GM12892 (cell line): ENCODE results near the gene BACE2.

Experiments
- DNase-seq: peaks from one replicate; pipeline ENCODE4 v3.0.0; 2011; ENCODE audit not compliant: insufficient read length
- FAIRE-seq: peaks from 2 replicates; lab custom pipeline; 2011; peaks lifted over from hg19 to GRCh38; lab: Jason Lieb, UNC
- POLR2A ChIP-seq: IDR thresholded peaks from 2 replicates; pipeline ENCODE4 v1.6.1; 2011; ENCODE audit warnings: low read depth, low read length, control low read depth
- POLR2AphosphoS5 ChIP-seq: IDR thresholded peaks from 2 replicates; pipeline ENCODE4 v1.6.1; 2011; ENCODE audit warnings: low read depth, low read length, control low read depth
- TAF1 ChIP-seq: IDR thresholded peaks from 2 replicates; pipeline ENCODE4 v1.6.1; 2011; ENCODE audit warnings: low read depth, mild to moderate bottlenecking, control low read depth, low read length, borderline replicate concordance

Gene BACE2

DNA sequence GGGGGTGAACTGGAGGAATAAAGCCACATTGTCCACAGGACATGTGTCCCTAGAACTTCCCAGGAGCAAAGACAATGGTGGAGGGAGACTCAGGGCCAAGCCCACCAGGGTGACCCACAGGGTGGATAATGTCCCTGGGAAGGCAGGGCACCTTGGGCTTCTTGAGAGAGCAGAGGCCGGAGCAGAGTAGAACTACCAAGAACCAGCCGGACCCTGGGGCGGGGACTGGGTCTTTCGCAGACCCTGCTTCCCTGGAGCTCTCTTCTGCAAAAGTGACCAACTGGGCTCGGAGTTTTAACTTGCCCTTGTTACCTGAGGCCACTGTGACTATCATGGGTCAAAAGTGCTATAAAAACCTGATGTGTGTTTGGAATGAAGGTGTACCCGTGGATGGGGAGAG lies 147.8 kb downstream of the BACE2 start:
- no peak for DNase-seq
- no peak for TF ChIP-seq POLR2AphosphoS5
- TF ChIP-seq POLR2A: no peak
- TF ChIP-seq TAF1: no peak
- FAIRE-seq: no peak

DNA sequence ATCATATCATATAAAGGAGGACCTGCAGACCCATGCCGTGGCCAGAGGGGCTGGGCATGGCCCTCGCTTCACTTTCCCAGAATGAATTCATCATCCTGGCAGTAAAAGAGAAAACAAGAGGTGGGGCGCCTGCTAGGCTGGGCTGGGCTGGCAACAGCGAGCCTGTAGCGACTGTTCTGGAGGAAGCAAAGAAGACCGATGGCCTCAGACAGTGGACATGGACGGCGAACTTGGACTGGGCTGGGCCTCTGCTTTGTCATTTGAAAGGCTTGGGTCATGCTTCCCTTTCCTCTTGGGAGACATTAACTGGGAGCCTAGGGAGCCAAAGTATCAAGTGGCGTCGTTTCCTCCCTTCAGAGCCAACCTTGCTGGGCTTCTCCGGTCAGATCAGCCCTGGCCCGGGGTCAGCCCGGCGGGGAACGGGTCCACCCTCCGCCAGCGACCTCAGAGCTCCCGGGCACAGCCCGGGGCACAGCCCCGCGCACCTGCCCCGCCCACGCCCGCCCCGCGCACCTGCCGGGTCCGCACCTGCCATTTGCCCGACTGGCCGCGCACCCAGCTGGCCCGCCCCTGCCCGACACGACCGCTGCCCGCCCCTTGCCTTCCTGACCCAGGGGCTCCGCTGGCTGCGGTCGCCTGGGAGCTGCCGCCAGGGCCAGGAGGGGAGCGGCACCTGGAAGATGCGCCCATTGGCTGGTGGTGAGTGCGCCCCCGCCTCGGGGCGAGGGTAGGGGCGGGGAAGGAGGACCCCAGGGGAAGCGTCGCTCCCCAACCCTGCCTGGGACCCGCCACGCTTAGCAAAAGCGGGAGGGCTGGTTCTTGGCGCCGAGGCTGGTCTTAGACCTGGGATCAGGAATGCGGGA lies 148.5 kb downstream of the BACE2 start, which contains the start of gene FAM3B:
FAM3B (plus strand) TSS at position 602 of the 863 bp plus-strand sequence; CDS start at position 681, 79 bp downstream.
- FAIRE-seq (no peak), DNase-seq (no peak)
- TF ChIP-seq TAF1 (no peak), POLR2AphosphoS5 (no peak), POLR2A (no peak)

DNA sequence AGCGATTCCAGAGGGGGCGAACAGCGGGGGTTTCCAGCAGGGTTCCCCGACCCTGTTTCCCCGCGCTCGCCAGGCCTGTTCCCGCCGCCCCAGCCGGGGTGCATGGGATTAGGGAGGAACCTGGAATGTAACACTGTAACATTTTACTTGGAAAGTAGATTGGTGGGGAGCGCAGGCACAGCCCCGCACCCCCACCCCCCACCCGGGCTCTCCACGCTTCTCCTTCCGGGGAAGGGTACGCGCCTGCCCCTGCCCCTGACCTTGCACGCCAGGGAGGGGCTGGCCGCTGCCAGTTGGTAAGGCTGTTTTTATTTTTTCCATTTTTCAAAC lies 149.1 kb downstream of the BACE2 start:
- FAIRE-seq: no peak
- TF ChIP-seq POLR2A (no peak), TAF1 (no peak), POLR2AphosphoS5 (no peak)
- no peak for DNase-seq

DNA sequence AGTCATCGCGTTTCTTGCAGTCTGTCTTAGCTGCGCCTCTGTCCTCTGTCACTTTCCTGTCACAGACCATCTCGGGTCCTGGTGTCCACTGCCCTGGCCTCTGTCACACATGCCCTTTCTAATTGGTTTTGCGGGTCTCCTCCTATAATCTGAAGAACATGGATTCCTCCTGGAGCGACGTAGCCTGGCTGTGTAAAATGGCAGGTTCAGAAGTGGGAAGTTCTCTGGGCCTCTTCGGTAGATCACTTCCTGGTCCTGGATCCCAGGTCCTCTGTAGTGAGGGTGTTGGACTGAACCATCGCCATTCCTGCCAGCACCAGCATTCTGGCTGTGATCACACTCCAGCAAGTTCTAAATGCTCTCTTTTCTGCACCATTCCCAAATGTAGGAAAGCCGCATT lies 149.5 kb downstream of the BACE2 start:
- DNase-seq: no peak
- no peak for FAIRE-seq
- TF ChIP-seq TAF1 (no peak), POLR2AphosphoS5 (no peak), POLR2A (no peak)

DNA sequence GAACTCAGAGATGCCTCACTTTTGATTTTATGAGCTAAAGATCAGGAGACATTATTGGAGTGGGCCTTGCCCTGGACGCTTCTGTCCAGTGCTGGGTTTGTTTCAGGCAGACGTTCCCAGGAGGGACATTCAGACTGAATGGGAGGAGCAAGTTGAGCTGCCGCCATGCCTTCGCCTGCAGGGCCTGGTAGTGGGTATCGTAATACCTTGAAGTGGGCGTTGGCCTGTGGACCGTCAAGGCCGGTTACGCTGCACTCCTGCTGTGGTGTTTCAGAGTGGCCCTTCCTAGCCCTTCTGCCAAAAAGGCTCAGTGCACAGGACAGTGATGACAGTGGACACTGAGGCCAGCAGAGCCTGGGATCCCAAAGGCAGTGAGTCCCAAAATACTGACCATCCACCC lies 150.3 kb downstream of the BACE2 start:
- FAIRE-seq (no peak), DNase-seq (no peak)

DNA sequence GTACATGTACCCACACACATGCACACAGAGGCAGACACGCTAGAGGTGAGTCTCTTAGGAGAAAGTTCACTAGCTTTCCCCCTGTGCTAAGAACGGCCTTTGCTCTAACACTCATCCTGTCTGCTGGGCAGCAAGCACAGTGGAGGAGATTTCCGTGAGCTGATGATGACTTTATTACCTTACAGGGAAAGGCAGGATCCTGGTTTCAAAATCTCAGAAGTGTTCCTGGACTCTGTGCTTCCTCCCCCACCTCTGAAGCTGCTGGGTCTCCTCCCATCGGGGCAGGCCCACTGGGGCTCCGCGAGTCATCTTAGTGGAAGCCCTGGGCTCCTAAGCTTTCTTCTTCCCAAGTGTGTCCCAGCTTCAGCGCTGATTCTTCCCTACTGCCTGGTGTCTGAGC lies 151.3 kb downstream of the BACE2 start:
- FAIRE-seq: no peak
- DNase-seq: no peak
- TF ChIP-seq POLR2A: no peak
- no peak for TF ChIP-seq TAF1
- TF ChIP-seq POLR2AphosphoS5: no peak

More for the DNA sequence above, 150.3 kb downstream of the BACE2 start:
- TF ChIP-seq TAF1: no peak
- TF ChIP-seq POLR2A: no peak
- no peak for TF ChIP-seq POLR2AphosphoS5

DNA sequence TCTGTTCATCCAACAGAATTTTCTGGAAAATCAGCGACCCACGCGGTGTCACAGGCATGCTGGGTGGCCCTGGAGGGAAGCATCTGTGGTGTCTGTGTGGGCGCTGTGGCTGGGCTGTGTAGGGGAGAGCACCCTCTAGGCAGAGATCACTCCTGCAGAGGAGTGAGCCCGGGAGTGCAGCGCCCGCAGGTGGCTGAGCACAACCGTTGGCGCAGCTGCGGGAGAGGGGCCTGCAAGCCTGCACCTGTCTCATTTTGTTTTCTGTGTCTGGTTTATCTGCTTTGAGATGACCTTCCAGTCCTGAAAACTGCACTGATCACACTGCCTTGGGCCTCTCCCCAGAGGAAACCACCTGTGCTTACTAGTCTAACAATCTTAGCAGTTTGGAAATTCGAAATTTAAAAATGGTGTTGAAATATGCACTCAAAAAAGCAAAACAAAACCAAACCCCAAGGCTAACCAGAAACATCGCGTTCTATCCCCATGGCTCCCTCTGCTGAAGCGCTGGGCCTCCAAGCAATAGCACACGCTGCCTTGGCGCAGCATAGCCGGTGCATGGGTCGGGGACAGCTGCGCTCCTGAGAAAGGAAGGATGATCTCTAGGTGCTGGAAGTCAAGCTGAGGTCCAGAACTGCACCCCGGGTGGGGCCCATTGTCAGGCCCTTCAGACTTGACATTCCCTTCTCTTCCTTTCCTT lies 153.4 kb downstream of the BACE2 start:
- no peak for TF ChIP-seq POLR2A
- no peak for TF ChIP-seq POLR2AphosphoS5
- TF ChIP-seq TAF1: no peak
- FAIRE-seq (no peak), DNase-seq (no peak)

DNA sequence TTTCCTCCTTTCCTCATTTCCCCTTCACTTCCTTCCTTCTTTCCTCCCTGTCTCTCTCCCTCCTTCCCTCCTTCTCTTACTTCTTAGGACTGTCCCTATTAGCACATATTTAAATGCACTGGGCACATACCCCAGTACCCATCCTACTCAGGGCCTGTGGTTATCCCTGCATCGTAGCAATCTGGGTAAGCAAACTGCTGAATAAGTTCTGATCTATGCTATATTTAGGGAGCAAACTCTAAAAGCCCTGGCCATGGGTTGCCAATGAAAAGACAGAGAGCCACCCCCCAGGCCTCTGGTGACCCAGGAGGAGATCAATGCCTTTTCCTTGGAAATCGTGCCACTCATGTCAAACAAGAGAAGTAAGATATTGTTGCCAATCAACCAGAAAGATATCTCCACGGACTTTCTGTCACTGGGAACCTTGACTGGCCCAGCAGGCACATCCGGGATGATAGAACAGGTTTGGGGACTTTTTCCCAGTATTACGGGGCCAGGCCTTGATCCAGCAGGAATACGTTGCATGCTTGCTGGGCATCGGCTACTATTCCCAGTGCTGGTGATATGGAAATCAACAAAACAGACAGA lies 154.0 kb downstream of the BACE2 start:
- FAIRE-seq (no peak), DNase-seq (no peak)
- TF ChIP-seq TAF1 (no peak), POLR2AphosphoS5 (no peak), POLR2A (no peak)

DNA sequence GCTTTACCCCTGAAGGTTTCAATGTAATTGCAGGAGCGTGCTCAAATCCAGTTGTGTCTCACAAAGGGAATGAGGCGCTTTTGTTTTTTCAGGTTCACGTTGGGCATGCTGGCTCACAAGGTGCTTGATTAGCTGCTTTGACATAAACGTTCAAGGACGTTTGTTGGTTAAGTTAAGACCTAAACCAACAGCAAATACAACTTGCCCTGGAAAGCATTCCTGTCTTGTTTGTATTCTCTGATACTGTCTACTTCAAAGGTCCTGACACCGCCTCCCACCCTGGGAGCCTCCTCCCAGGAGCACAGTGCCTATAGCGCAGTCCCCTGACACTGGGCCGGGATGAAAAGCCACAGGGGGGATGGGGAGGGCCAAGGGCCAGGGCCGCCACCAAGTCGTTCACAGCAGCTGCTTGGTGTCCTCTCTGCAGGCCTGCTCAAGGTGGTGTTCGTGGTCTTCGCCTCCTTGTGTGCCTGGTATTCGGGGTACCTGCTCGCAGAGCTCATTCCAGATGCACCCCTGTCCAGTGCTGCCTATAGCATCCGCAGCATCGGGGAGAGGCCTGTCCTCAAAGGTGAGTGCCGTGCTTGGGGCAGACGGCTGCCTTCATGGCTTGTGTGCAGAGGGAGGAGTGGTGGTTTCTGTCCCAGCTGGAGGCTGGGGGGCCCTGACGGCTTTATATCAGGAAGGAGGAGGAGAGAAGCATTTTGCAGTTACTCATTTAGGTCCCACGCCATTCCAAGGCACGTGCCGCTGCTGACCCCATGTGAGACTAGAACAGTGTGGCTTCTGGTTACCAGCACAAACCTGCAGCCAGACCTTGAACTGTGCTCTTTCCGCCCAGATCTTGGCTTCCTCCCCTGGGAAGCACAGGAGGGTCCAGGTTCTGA lies 154.8 kb downstream of the BACE2 start:
- DNase-seq: no peak
- no peak for FAIRE-seq
- TF ChIP-seq TAF1 (no peak), POLR2A (no peak), POLR2AphosphoS5 (no peak)

DNA sequence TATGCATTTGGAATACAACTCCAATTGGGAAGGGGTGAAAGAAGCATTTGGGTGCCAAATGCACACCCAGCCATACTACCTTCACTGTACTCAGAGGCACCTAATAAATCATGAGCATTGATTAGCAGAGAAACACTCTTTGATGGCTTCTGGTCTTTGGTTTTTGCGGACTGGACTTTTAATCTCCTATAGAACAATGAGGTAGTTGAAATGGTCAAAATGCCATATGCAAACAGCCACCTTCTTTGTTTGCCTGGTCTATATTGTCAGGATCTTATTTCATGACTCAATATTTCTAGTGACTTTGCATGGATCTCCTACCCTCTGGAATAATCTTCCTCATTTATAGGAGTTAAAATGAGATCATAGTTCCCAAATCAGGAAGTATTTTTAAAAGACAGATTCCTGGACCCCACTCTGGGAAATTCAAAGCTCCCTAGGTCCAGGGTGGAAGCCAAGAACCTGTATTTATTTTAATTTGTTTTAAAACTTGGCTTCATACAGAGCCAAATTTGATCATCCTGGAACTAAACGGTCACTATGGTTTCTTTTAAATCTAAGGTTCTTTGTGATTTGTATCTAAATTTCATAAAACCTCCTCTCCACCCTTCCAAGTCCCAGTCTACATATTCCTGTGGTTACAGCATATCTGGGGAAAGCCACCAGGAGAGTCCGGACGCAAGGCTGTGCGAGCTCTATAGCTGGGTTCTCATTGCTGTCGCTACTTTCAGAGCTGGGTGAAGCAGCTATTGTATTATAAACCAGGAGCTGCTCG lies 157.4 kb downstream of the BACE2 start:
- FAIRE-seq: no peak
- TF ChIP-seq POLR2A (no peak), POLR2AphosphoS5 (no peak), TAF1 (no peak)

More for the DNA sequence above, 157.4 kb downstream of the BACE2 start:
- DNase-seq: no peak
